Neural cell (in vitro differentiated cells): Measurements from ENCODE around the gene CCP110. TPM values are rescaled to one million over a fixed set of nuclear protein-coding genes. Genes with fewer than 3 reads are reported as not detected.

ENCODE experiments used
- H2AFZ ChIP-seq: fragments of 200-600, 300-800 bp; sonication (generic), shearing (Covaris generic); 2 replicates; pipeline ENCODE4 v1.6.0; 2014; ENCODE audit warnings: low read depth, mild to moderate bottlenecking, antibody characterized with exemption, low read length, moderate library complexity
- H3F3A ChIP-seq: fragments of 200-600 bp; shearing (Covaris generic); 2 replicates; pipeline ENCODE4 v1.6.1; 2016; ENCODE audit warnings: mild to moderate bottlenecking, moderate library complexity, mixed read lengths, antibody characterized with exemption, low read length; ENCODE audit not compliant: insufficient read depth, poor library complexity, severe bottlenecking
- H3K27ac ChIP-seq: fragments of 200-600, 300-800 bp; sonication (generic), shearing (Covaris generic); 2 replicates; pipeline ENCODE4 v1.5.1; 2014; ENCODE audit warnings: mild to moderate bottlenecking, low read length, moderate library complexity
- H3K27me3 ChIP-seq: fragments of 300-800, 200-600 bp; sonication (generic), shearing (Covaris generic); 2 replicates; pipeline ENCODE4 v1.6.0; 2014; ENCODE audit warnings: mild to moderate bottlenecking, low read depth, low read length, moderate library complexity; ENCODE audit not compliant: insufficient read depth
- H3K36me3 ChIP-seq: fragments of 300-800, 200-600 bp; sonication (generic), shearing (Covaris generic); 2 replicates; pipeline ENCODE4 v1.5.1; 2014; ENCODE audit warnings: mild to moderate bottlenecking, antibody characterized with exemption, low read length, moderate library complexity; ENCODE audit not compliant: insufficient read depth
- H3K4me2 ChIP-seq: fragments of 300-800, 200-600 bp; sonication (generic), shearing (Covaris generic); 2 replicates; pipeline ENCODE4 v1.6.0; 2014; ENCODE audit warnings: mild to moderate bottlenecking, low read length
- H3K4me3 ChIP-seq: fragments of 300-800, 200-600 bp; sonication (generic), shearing (Covaris generic); 2 replicates; pipeline ENCODE4 v1.5.1; 2014; ENCODE audit warnings: mild to moderate bottlenecking, low read length, moderate library complexity
- H3K79me2 ChIP-seq: fragments of 200-600 bp; shearing (Covaris generic); replicated peaks from 2 replicates; pipeline ENCODE4 v1.6.0; 2014; ENCODE audit warnings: mild to moderate bottlenecking, low read length, moderate library complexity; ENCODE audit not compliant: insufficient read depth
- H3K9ac ChIP-seq: fragments of 300-800, 200-600 bp; sonication (generic), shearing (Covaris generic); 2 replicates; pipeline ENCODE4 v1.6.1; 2016; ENCODE audit warnings: mild to moderate bottlenecking, low read length, mixed read lengths
- H3K9me2 ChIP-seq: fragments of 200-600 bp; shearing (Covaris generic); 2 replicates; pipeline ENCODE4 v1.6.1; 2016; ENCODE audit warnings: mild to moderate bottlenecking, low read length, mixed read lengths; ENCODE audit not compliant: insufficient read depth
- H3K9me3 ChIP-seq: fragments of 200-600, 300-800 bp; sonication (generic), shearing (Covaris generic); 2 replicates; pipeline ENCODE4 v1.6.1; 2016; ENCODE audit warnings: mild to moderate bottlenecking, mixed run types, low read length, moderate library complexity, mixed read lengths
- H4K20me1 ChIP-seq: fragments of 200-600 bp; shearing (Covaris generic); 2 replicates; pipeline ENCODE4 v1.6.1; 2016; ENCODE audit warnings: mild to moderate bottlenecking, mixed run types; ENCODE audit not compliant: insufficient read depth
- EP300 ChIP-seq: fragments of 450-650 bp; conservative IDR thresholded peaks from 2 replicates; pipeline ENCODE4 v1.6.1; 2014; ENCODE audit warnings: antibody characterized with exemption, mild to moderate bottlenecking, moderate library complexity; ENCODE audit not compliant: poor library complexity, severe bottlenecking
- EZH2 ChIP-seq: fragments of 200-600, 300-800 bp; shearing (Covaris generic), sonication (generic); IDR thresholded peaks from 2 replicates; pipeline ENCODE4 v1.6.1; 2014; ENCODE audit warnings: antibody characterized with exemption, low read length, borderline replicate concordance, mild to moderate bottlenecking; ENCODE audit not compliant: insufficient read depth, poor library complexity, severe bottlenecking
- MXI1 ChIP-seq: fragments of 450-650 bp; conservative IDR thresholded peaks from 2 replicates; pipeline ENCODE4 v1.6.1; 2014; ENCODE audit warnings: antibody characterized with exemption, mild to moderate bottlenecking; ENCODE audit not compliant: poor library complexity, severe bottlenecking
- POLR2AphosphoS5 ChIP-seq: IDR thresholded peaks from 2 replicates; pipeline ENCODE4 v1.6.1; 2012
- RAD21 ChIP-seq: fragments of 450-650 bp; conservative IDR thresholded peaks from 2 replicates; pipeline ENCODE4 v1.6.1; 2014; ENCODE audit warnings: antibody characterized with exemption, mild to moderate bottlenecking, moderate library complexity
- TAF1 ChIP-seq: IDR thresholded peaks from 2 replicates; pipeline ENCODE4 v1.6.1; 2012; ENCODE audit warnings: low read depth
- polyA plus RNA-seq: library from polyadenylated mRNA; depleted of rRNA; stranded (reverse); fragments of >200 nt; gene quantifications from 2 replicates; pipeline ENCODE4 v1.2.3, GENCODE V29; 2014
- TF ChIP-seq, protein P1 (sequence below): fragments of 450-650 bp; IDR thresholded peaks from 2 replicates; pipeline ENCODE4 v1.5.1; 2014; ENCODE audit warnings: antibody characterized with exemption, mild to moderate bottlenecking, moderate library complexity; ENCODE audit not compliant: poor library complexity, severe bottlenecking
- TF ChIP-seq, protein P2 (sequence below): IDR thresholded peaks from 2 replicates; pipeline ENCODE4 v1.6.1; 2012; ENCODE audit warnings: borderline replicate concordance

The CCP110 gene
- polyA plus RNA-seq, 1 donor from 2014 or later, result 40.3 TPM

DNA sequence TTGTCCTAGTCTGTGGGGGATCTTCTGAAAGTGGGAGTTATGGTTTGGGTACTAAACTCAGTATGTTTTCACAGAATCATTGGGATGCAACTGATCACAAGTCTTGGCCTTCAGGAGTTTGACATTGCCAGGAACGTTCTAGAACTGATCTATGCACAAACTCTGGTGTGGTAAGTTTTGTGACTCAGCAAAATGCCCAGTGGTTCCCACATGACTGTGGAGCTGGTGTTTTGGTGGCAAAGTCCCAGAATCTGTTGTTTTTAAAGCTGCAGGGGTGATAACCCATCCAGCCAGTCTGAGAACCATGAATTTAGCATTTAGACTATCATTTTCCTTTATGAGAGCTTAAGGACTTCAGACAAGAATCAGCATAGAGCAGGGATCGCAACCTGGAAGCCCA lies 42.4 kb upstream of the CCP110 start:
- no peak overlapping the region for H3K4me2 ChIP-seq
- H3F3A ChIP-seq, result no peaks in the 10 kb centered on the region
- no peak overlapping the region for H2AFZ ChIP-seq
- no peaks in the 10 kb centered on the region for H3K36me3 ChIP-seq
- TF ChIP-seq, protein P1, sequence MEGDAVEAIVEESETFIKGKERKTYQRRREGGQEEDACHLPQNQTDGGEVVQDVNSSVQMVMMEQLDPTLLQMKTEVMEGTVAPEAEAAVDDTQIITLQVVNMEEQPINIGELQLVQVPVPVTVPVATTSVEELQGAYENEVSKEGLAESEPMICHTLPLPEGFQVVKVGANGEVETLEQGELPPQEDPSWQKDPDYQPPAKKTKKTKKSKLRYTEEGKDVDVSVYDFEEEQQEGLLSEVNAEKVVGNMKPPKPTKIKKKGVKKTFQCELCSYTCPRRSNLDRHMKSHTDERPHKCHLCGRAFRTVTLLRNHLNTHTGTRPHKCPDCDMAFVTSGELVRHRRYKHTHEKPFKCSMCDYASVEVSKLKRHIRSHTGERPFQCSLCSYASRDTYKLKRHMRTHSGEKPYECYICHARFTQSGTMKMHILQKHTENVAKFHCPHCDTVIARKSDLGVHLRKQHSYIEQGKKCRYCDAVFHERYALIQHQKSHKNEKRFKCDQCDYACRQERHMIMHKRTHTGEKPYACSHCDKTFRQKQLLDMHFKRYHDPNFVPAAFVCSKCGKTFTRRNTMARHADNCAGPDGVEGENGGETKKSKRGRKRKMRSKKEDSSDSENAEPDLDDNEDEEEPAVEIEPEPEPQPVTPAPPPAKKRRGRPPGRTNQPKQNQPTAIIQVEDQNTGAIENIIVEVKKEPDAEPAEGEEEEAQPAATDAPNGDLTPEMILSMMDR, result no peak
- TF ChIP-seq, protein P2, sequence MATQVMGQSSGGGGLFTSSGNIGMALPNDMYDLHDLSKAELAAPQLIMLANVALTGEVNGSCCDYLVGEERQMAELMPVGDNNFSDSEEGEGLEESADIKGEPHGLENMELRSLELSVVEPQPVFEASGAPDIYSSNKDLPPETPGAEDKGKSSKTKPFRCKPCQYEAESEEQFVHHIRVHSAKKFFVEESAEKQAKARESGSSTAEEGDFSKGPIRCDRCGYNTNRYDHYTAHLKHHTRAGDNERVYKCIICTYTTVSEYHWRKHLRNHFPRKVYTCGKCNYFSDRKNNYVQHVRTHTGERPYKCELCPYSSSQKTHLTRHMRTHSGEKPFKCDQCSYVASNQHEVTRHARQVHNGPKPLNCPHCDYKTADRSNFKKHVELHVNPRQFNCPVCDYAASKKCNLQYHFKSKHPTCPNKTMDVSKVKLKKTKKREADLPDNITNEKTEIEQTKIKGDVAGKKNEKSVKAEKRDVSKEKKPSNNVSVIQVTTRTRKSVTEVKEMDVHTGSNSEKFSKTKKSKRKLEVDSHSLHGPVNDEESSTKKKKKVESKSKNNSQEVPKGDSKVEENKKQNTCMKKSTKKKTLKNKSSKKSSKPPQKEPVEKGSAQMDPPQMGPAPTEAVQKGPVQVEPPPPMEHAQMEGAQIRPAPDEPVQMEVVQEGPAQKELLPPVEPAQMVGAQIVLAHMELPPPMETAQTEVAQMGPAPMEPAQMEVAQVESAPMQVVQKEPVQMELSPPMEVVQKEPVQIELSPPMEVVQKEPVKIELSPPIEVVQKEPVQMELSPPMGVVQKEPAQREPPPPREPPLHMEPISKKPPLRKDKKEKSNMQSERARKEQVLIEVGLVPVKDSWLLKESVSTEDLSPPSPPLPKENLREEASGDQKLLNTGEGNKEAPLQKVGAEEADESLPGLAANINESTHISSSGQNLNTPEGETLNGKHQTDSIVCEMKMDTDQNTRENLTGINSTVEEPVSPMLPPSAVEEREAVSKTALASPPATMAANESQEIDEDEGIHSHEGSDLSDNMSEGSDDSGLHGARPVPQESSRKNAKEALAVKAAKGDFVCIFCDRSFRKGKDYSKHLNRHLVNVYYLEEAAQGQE, result no peak
- TF ChIP-seq RAD21 (no peak), TAF1 (no peak), MXI1 (no peak), EZH2 (no peak), EP300 (no peak)
- no peaks in the 10 kb centered on the region for H3K27me3 ChIP-seq
- H3K79me2 ChIP-seq, result no peaks in the 10 kb centered on the region
- no peaks in the 10 kb centered on the region for H3K9me3 ChIP-seq
- H3K9ac ChIP-seq, result no peak overlapping the region
- no peaks in the 10 kb centered on the region for H3K9me2 ChIP-seq
- H4K20me1 ChIP-seq, result no peaks in the 10 kb centered on the region
- no peak overlapping the region for H3K4me3 ChIP-seq
- no peak overlapping the region for H3K27ac ChIP-seq

DNA sequence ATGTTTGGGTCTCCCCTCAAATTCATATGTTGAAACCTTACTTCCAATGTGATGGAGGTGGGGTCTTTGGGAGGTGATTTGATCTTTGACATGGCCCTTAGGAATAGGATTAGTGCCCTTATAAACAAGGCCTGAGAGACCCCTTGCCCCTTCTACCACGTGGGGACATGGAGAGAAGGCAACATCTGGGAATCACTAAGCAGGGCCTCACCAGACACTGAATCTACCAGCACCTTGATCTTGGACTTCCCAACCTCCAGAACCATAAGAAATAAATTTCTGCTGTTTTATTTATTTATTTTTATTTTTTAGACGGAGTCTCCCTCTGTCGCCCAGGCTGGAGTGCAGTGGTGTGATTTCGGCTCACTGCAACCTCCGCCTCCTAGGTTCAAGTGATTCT lies 42.0 kb upstream of the CCP110 start:
- Histone ChIP-seq H3K4me3 (no peak overlapping the region), H3K27me3 (no peaks in the 10 kb centered on the region), H3K9me2 (no peaks in the 10 kb centered on the region), H3K9ac (no peak overlapping the region), H3K4me2 (no peak overlapping the region), H3F3A (no peaks in the 10 kb centered on the region), H2AFZ (no peak overlapping the region), H3K27ac (no peak overlapping the region), H3K36me3 (no peaks in the 10 kb centered on the region), H3K79me2 (no peaks in the 10 kb centered on the region), H4K20me1 (no peaks in the 10 kb centered on the region), H3K9me3 (no peaks in the 10 kb centered on the region)
- no peak for TF ChIP-seq EZH2
- TF ChIP-seq, protein P1, result no peak
- TF ChIP-seq POLR2AphosphoS5, result no peak
- TF ChIP-seq, protein P2, result no peak
